HG03280 (cell line): ENCODE measurements around the gene IL17F.
"Not testable (repeated sequence)": the region's sequence is repeated elsewhere in the genome, so short reads cannot be mapped to it uniquely, and the experiment has no call there.

Experiments
- ATAC-seq: cut with Tn5 transposase; IDR thresholded peaks from one replicate; pipeline ENCODE4 v1.9.1; 2021; ENCODE audit warnings: mild to moderate bottlenecking, moderate library complexity; ENCODE audit not compliant: unreplicated experiment

The IL17F gene

GRCh38 chr6:52249078-52249477 lies 4.8 kb upstream of the IL17F start:
- ATAC-seq: no peak

GRCh38 chr6:52245425-52245824 lies 1.1 kb upstream of the IL17F start:
- ATAC-seq: no peak

- no peak for ATAC-seq
Measured at GRCh38 chr6:52243282-52243893, 912 bp downstream of the IL17F start.

- no peak for ATAC-seq
Measured at GRCh38 chr6:52241819-52242218, 2.5 kb downstream of the IL17F start.

GRCh38 chr6:52233975-52234823 lies 10.1 kb downstream of the IL17F start:
- ATAC-seq: peak; percentile 80

GRCh38 chr6:52233005-52233404 lies 11.3 kb downstream of the IL17F start:
- no peak for ATAC-seq

- ATAC-seq: no peak
Measured at GRCh38 chr6:52231406-52232127, 12.7 kb downstream of the IL17F start.

- ATAC-seq: no peak
Measured at GRCh38 chr6:52230685-52231084, 13.6 kb downstream of the IL17F start.

GRCh38 chr6:52227495-52227894 lies 16.8 kb downstream of the IL17F start:
- peak; percentile 99 for ATAC-seq

- peak; percentile 69 for ATAC-seq
Measured at GRCh38 chr6:52221302-52221701, 23.0 kb downstream of the IL17F start.

- ATAC-seq: no peak
Measured at GRCh38 chr6:52217761-52218160, 26.5 kb downstream of the IL17F start.

GRCh38 chr6:52216932-52217575 lies 27.2 kb downstream of the IL17F start:
- no peak for ATAC-seq

- ATAC-seq: no peak
Measured at GRCh38 chr6:52215787-52216186, 28.5 kb downstream of the IL17F start.

- ATAC-seq: no peak
Measured at GRCh38 chr6:52213127-52213526, 31.2 kb downstream of the IL17F start.

GRCh38 chr6:52210227-52210626 lies 34.1 kb downstream of the IL17F start:
- ATAC-seq: peak; percentile 85

GRCh38 chr6:52209770-52210169 lies 34.5 kb downstream of the IL17F start:
- peak; percentile 42 for ATAC-seq

GRCh38 chr6:52208612-52209011 lies 35.7 kb downstream of the IL17F start:
- ATAC-seq: no peak

GRCh38 chr6:52207066-52207465 lies 37.2 kb downstream of the IL17F start:
- no peak for ATAC-seq

- ATAC-seq: no peak
Measured at GRCh38 chr6:52201493-52201892, 42.8 kb downstream of the IL17F start.

- ATAC-seq: no peak
Measured at GRCh38 chr6:52201046-52201445, 43.3 kb downstream of the IL17F start.

GRCh38 chr6:52200088-52200487 lies 44.2 kb downstream of the IL17F start:
- ATAC-seq: not testable (repeated sequence)
